Stomach (tissue), 9 donors: ENCODE results near the gene AGTRAP. TPM values are rescaled to one million over a fixed set of nuclear protein-coding genes. Genes with fewer than 3 reads are reported as not detected.

Experiments
- DNase-seq, 2 donors: peaks; one replicate each; pipeline versions ENCODE4 v3.0.0 to v3.0.0-alpha.2; 2013 to 2019
- H3K27ac ChIP-seq, 5 donors: fragments of 200-600 bp in 4 of 5; sonication (generic) in 4 of 5; one replicate each; pipeline ENCODE4 v1.5.1; 2013 to 2019; ENCODE audit warnings: mild to moderate bottlenecking in 1 of 5, moderate library complexity in 1 of 5
- H3K27me3 ChIP-seq, 3 donors: fragments of 200-600 bp; sonication (generic); one replicate each; pipeline ENCODE4 v1.5.1; 2017 to 2019; ENCODE audit warnings: mixed run types in 1 of 3
- H3K36me3 ChIP-seq, 4 donors: fragments of 200-600 bp; sonication (generic); 1 replicate in 3 of 4; 2 replicates in 1 of 4; pipeline ENCODE4 v1.5.1; 2016 to 2019
- H3K4me1 ChIP-seq, 4 donors: fragments of 200-600 bp; sonication (generic); one replicate each; pipeline ENCODE4 v1.5.1; 2016 to 2019
- H3K4me3 ChIP-seq, 4 donors: fragments of 200-600 bp; sonication (generic) in 3 of 4; one replicate each; pipeline ENCODE4 v1.5.1; 2016 to 2019; ENCODE audit warnings: mild to moderate bottlenecking in 1 of 4
- H3K9me3 ChIP-seq, 4 donors: fragments of 200-600 bp; sonication (generic); one replicate each; pipeline ENCODE4 v1.5.1; 2016 to 2019
- CTCF ChIP-seq, 7 experiments: fragments of 450-650 bp in 4 of 7; fragments of 200-600 bp in 3 of 7; sonication (generic) in 3 of 7; IDR thresholded peaks; one replicate each; pipeline ENCODE4 v1.5.1; 2016 to 2019; ENCODE audit warnings: antibody characterized with exemption in 7 of 7, control low read depth in 2 of 7, mild to moderate bottlenecking in 1 of 7
- EP300 ChIP-seq: sonication (generic); formaldehyde crosslinking; IDR thresholded peaks from one replicate; pipeline ENCODE4 v1.6.1; 2017; ENCODE audit warnings: antibody characterized with exemption
- POLR2A ChIP-seq, 4 donors: fragments of 450-650 bp; IDR thresholded peaks; one replicate each; pipeline ENCODE4 v1.6.1; 2016; ENCODE audit warnings: antibody characterized with exemption in 4 of 4, control low read depth in 2 of 4, mild to moderate bottlenecking in 1 of 4, moderate library complexity in 1 of 4
- POLR2AphosphoS5 ChIP-seq, 3 donors: sonication (generic); formaldehyde crosslinking; IDR thresholded peaks; one replicate each; pipeline ENCODE4 v1.6.1; 2016; ENCODE audit warnings: antibody characterized with exemption in 3 of 3
- WGBS, 5 donors: extraction: QIAGEN DNeasy Blood & Tissue Kit in 3 of 5; methylation state at CpG; one replicate each; pipeline versions ENCODE4 v1.1.5 to v1.1.7; 2013 to 2018; 5-methylcytosine and 5-hydroxymethylcytosine counted together
- intact Hi-C: fragments of 100-400 bp; cut with DNase I; formaldehyde crosslinking; loops from one replicate; pipeline ENCODE4 v1.15.1; 2023; ENCODE audit warnings: low total_unique reads
- polyA plus RNA-seq, 3 donors: library from polyadenylated mRNA; stranded (reverse); fragments of 200-250 nt; gene quantifications; one replicate each; pipeline ENCODE4 v1.2.3, GENCODE V29; 2013
- total RNA-seq, 5 donors: library from RNA; depleted of rRNA; stranded (reverse); fragments of >200 nt; gene quantifications; one replicate each; pipeline versions ENCODE4 v1.1.0 to v1.2.3, GENCODE V29; 2014 to 2016
- donor health status: healthy with polysubstance abuse.
- donor health status: Bipolar disorder and iron deficiency.
- donor health status: healthy.

AGTRAP gene
- total and polyA plus RNA-seq, 8 donors: 4.1 to 76.3 (median 30.2) TPM

GRCh38 chr1:11740258-11741192 is 4.6 kb downstream of the AGTRAP start:
- H3K36me3 ChIP-seq: peaks cover 0 to 17% (median 3%) of the 10 kb centered on the region in 4 donors
- WGBS, 5 donors: 57 to 72% (median 66%) methylated on average over 15 of the region's 15 CpGs
- no peaks in the 10 kb centered on the region for H3K9me3 ChIP-seq
- H3K4me1 ChIP-seq: peaks cover 26 to 75% (median 39%) of the 10 kb centered on the region in 4 donors
- H3K27ac ChIP-seq: peak overlapping the region in 2 of 5 donors; percentile 19 to 40
- intact Hi-C loops: no loop called here
- DNase-seq: no peak
- TF ChIP-seq CTCF (IDR thresholded peaks at IDR 0.05): no peak
- TF ChIP-seq EP300: no peak
- TF ChIP-seq POLR2AphosphoS5 (IDR thresholded peaks at IDR 0.05): no peak
- TF ChIP-seq POLR2A (IDR thresholded peaks at IDR 0.05): no peak
- no peak overlapping the region for H3K4me3 ChIP-seq
- H3K27me3 ChIP-seq: no peaks in the 10 kb centered on the region

DNA sequence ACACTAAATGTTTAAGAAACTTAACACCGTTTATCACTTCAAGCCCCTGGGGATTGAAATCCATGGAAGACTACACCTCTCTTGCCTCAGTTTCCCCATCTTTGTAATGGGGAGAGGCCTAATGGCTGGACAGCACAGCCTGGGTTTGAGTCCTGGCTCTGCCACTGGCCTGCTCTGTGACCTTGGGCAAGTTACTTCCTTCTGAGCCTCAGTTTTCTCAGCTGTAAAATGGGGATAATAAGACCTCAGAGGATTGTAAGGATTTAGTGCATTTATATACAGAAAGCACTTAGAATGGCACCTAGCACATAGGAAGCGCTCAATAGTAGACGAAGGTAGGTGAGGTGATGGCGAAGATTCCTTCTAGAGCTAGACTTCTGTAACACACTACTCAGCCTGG is 5.5 kb downstream of the AGTRAP start:
- Histone ChIP-seq H3K9me3 (no peaks in the 10 kb centered on the region), H3K36me3 (peaks cover 3 to 26% (median 11%) of the 10 kb centered on the region in 4 donors), H3K4me3 (no peak overlapping the region), H3K27ac (peak overlapping the region in 2 of 5 donors; percentile 19 to 40), H3K27me3 (no peaks in the 10 kb centered on the region), H3K4me1 (peaks cover 29 to 78% (median 41%) of the 10 kb centered on the region in 4 donors)
- intact Hi-C loops: no loop called here
- 83 to 94% (median 92%) methylated on average over 4 of the region's 4 CpGs for WGBS, 5 donors
- DNase-seq: no peak
- no peak for TF ChIP-seq POLR2A (IDR thresholded peaks at IDR 0.05)
- no peak for TF ChIP-seq CTCF (IDR thresholded peaks at IDR 0.05)
- TF ChIP-seq POLR2AphosphoS5 (IDR thresholded peaks at IDR 0.05): no peak
- TF ChIP-seq EP300: no peak

- peaks cover 3 to 31% (median 16%) of the 10 kb centered on the region in 4 donors for H3K36me3 ChIP-seq
These were observed 6.1 kb downstream of the AGTRAP start for GRCh38 chr1:11741919-11742558.

More at GRCh38 chr1:11741919-11742558, 6.1 kb downstream of the AGTRAP start:
- DNase-seq: no peak
- WGBS, 5 donors: 78 to 86% (median 81%) methylated on average over 5 of the region's 5 CpGs
- intact Hi-C loops: no loop called here
- Histone ChIP-seq H3K4me1 (peaks cover 31 to 78% (median 41%) of the 10 kb centered on the region in 4 donors), H3K4me3 (no peak overlapping the region), H3K27ac (no peak overlapping the region), H3K27me3 (no peaks in the 10 kb centered on the region), H3K9me3 (no peaks in the 10 kb centered on the region)
- no peak for TF ChIP-seq POLR2A (IDR thresholded peaks at IDR 0.05)
- TF ChIP-seq EP300: no peak
- TF ChIP-seq CTCF (IDR thresholded peaks at IDR 0.05): no peak
- no peak for TF ChIP-seq POLR2AphosphoS5 (IDR thresholded peaks at IDR 0.05)
